MCF 10A (cell line): ENCODE results near the gene NANOS3. TPM values are rescaled to one million over a fixed set of nuclear protein-coding genes. Genes with fewer than 3 reads are reported as not detected.
A peak's percentile ranks its signal among the peaks of the same experiment; 100 is the strongest.

Source experiments
- BruUV-seq: library from RNA; stranded (reverse); fragments of 400-500 nt; replicated peaks from 2 replicates; lab custom pipeline; 2021; lab: Mats Ljungman, UMichigan
- CTCF ChIA-PET: fragments of 300-600 bp; sonication (Branson Sonifier 250); formaldehyde crosslinking; extraction: SDS; loops from one replicate; lab custom pipeline; 2021; ENCODE audit warnings: antibody characterized with exemption, inconsistent platforms; lab: Yijun Ruan, JAX
- POLR2A ChIA-PET: fragments of 300-600, 350-650 bp; sonication (Branson Sonifier 250); formaldehyde crosslinking; extraction: SDS; loops from one replicate; lab custom pipeline; 2020; ENCODE audit warnings: antibody characterized with exemption, inconsistent platforms; lab: Yijun Ruan, JAX
- DNase-seq: peaks from one replicate; pipeline ENCODE4 v3.0.0-alpha.2; 2018; ENCODE audit not compliant: unreplicated experiment
- H3K27ac Mint-ChIP-seq: one replicate; pipeline ENCODE4 v1.8.0; 2022; ENCODE audit warnings: mild to moderate bottlenecking, low read depth, mixed read lengths; ENCODE audit not compliant: unreplicated experiment
- H3K27me3 Mint-ChIP-seq: one replicate; pipeline ENCODE4 v1.8.0; 2022; ENCODE audit warnings: mixed read lengths; ENCODE audit not compliant: insufficient read depth, unreplicated experiment
- H3K36me3 Mint-ChIP-seq: one replicate; pipeline ENCODE4 v1.8.0; 2022; ENCODE audit warnings: mild to moderate bottlenecking, moderate library complexity, mixed read lengths; ENCODE audit not compliant: insufficient read depth, unreplicated experiment
- H3K4me1 Mint-ChIP-seq: one replicate; pipeline ENCODE4 v1.8.0; 2022; ENCODE audit warnings: mixed read lengths; ENCODE audit not compliant: insufficient read depth, unreplicated experiment
- H3K4me3 Mint-ChIP-seq: one replicate; pipeline ENCODE4 v1.8.0; 2022; ENCODE audit warnings: mild to moderate bottlenecking, moderate library complexity, mixed read lengths; ENCODE audit not compliant: unreplicated experiment
- H3K9me3 Mint-ChIP-seq: one replicate; pipeline ENCODE4 v1.8.0; 2022; ENCODE audit warnings: mixed read lengths; ENCODE audit not compliant: unreplicated experiment
- CTCF ChIP-seq: fragments of 200-600 bp; IDR thresholded peaks from one replicate; pipeline ENCODE4 v1.8.0; 2022; ENCODE audit warnings: antibody characterized with exemption, mild to moderate bottlenecking; ENCODE audit not compliant: unreplicated experiment
- intact Hi-C: fragments of 100-400 bp; cut with micrococcal nuclease; formaldehyde crosslinking; loops from 2 replicates; pipeline ENCODE4 v1.14.1; 2022
- total RNA-seq: library from RNA; stranded (reverse); gene quantifications from 2 replicates; pipeline ENCODE4 v1.2.3, GENCODE V29; 2022

NANOS3 gene
- total RNA-seq, 1 experiment from 2014 or later = not detected

GRCh38 chr19:13847407-13848339 lies 29.3 kb upstream of the NANOS3 start:
- TF ChIP-seq CTCF = peak; percentile 17
- Mint-ChIP-seq H3K27ac (peak overlapping the region; percentile 100), H3K36me3 (peaks cover 30% of the 10 kb centered on the region), H3K4me3 (peak overlapping the region; percentile 58), H3K4me1 (peaks cover 30% of the 10 kb centered on the region), H3K27me3 (no peaks in the 10 kb centered on the region), H3K9me3 (no peaks in the 10 kb centered on the region)
- BruUV-seq = TSS peak; percentile 18
- intact Hi-C loops = no loop called here
- DNase-seq = peak; percentile 90
- CTCF ChIA-PET = interaction anchor here (0.6 kb wide), 1 partner anchor 13 kb away, joined by 3 read pairs; no protein-coding TSS in a partner anchor
- POLR2A ChIA-PET = interaction anchor here (0.6 to 14.8 kb wide), 11 partner anchors 10 to 901 kb away, joined by 3 to 265 read pairs (median 5); partner anchors contain the start of genes C19orf53 and ZSWIM4

GRCh38 chr19:13848340-13848677 lies 28.6 kb upstream of the NANOS3 start:
- BruUV-seq = no TSS peak
- Mint-ChIP-seq H3K4me1 (peaks cover 29% of the 10 kb centered on the region), H3K27me3 (no peaks in the 10 kb centered on the region), H3K4me3 (no peak overlapping the region), H3K36me3 (peaks cover 24% of the 10 kb centered on the region), H3K9me3 (no peaks in the 10 kb centered on the region), H3K27ac (peak overlapping the region; percentile 100)
- ChIA-PET POLR2A (interaction anchor here (0.7 to 14.8 kb wide), 6 partner anchors 11 to 696 kb away, joined by 3 to 265 read pairs (median 12); partner anchors contain the start of gene ZSWIM4), CTCF (no interaction called here)
- intact Hi-C loops = no loop called here
- no peak for TF ChIP-seq CTCF
- no peak for DNase-seq

- no peaks in the 10 kb centered on the region for H3K27me3 Mint-ChIP-seq
- H3K27ac Mint-ChIP-seq = peak overlapping the region; percentile 100
- no TSS peak for BruUV-seq
- H3K4me3 Mint-ChIP-seq = peak overlapping the region; percentile 45
- CTCF ChIA-PET = no interaction called here
- peaks cover 18% of the 10 kb centered on the region for H3K36me3 Mint-ChIP-seq
- no peak for TF ChIP-seq CTCF
- DNase-seq = no peak
- intact Hi-C loops = no loop called here
- H3K9me3 Mint-ChIP-seq = no peaks in the 10 kb centered on the region
- POLR2A ChIA-PET = interaction anchor here (2.2 to 14.8 kb wide), 5 partner anchors 10 to 53 kb away, joined by 9 to 265 read pairs (median 20); partner anchors contain the start of gene ZSWIM4
- peaks cover 24% of the 10 kb centered on the region for H3K4me1 Mint-ChIP-seq
Measured at GRCh38 chr19:13848798-13849676, 27.9 kb upstream of the NANOS3 start.
